ENCODE data around the gene ZNF79. TPM values are rescaled to one million over a fixed set of nuclear protein-coding genes. Genes with fewer than 3 reads are reported as not detected.

The ZNF79 gene
- total RNA-seq, 1 experiment from 2014 or later: 9.0 TPM

- TF ChIP-seq AFF4 (CRISPR knock-in tag; IDR thresholded peaks at IDR 0.05; ENCODE audit: borderline replicate concordance) (no peak), EMX1 (CRISPR knock-in tag; IDR thresholded peaks at IDR 0.05) (no peak), ZNF219 (CRISPR knock-in tag; IDR thresholded peaks at IDR 0.05; ENCODE audit: borderline replicate concordance) (no peak), CREM (CRISPR knock-in tag; IDR thresholded peaks at IDR 0.05) (no peak), ZBTB21 (CRISPR knock-in tag; IDR thresholded peaks at IDR 0.05; ENCODE audit: borderline replicate concordance) (no peak), SOX15 (CRISPR knock-in tag; IDR thresholded peaks at IDR 0.05) (no peak), FOXJ3 (CRISPR knock-in tag; IDR thresholded peaks at IDR 0.05; ENCODE audit: borderline replicate concordance) (no peak), OVOL2 (CRISPR knock-in tag; IDR thresholded peaks at IDR 0.05; ENCODE audit: borderline replicate concordance) (no peak), ZNF317 (CRISPR knock-in tag; IDR thresholded peaks at IDR 0.05; ENCODE audit: borderline replicate concordance, low read depth) (no peak)
Measured at GRCh38 chr9:127437497-127438264, 13.5 kb downstream of the ZNF79 start (continued).

- Mint-ChIP-seq H3K4me1 (no peaks in the 10 kb centered on the region), H3K27ac (no peak overlapping the region), H3K9me3 (no peaks in the 10 kb centered on the region), H3K27me3 (ENCODE audit: low read depth) (no peaks in the 10 kb centered on the region), H3K4me3 (no peak overlapping the region), H3K36me3 (peaks cover 86% of the 10 kb centered on the region)
- no peak for ATAC-seq
- no peak for DNase-seq (ENCODE audit: low spot score)
- ChIA-PET CTCF (no interaction called here), POLR2A (interaction anchor here (0.6 kb wide), 1 partner anchor 540 kb away, joined by 3 read pairs; no protein-coding TSS in a partner anchor)
- TF ChIP-seq CTCF (IDR thresholded peaks at IDR 0.05) (no peak), PRRX2 (CRISPR knock-in tag; IDR thresholded peaks at IDR 0.05) (no peak)
Measured at GRCh38 chr9:127438394-127438793, 14.2 kb downstream of the ZNF79 start.

GRCh38 chr9:127444283-127444920 lies 20.2 kb downstream of the ZNF79 start:
- H3K27ac Mint-ChIP-seq: peak overlapping the region; percentile 51
- TF ChIP-seq ETV6 (CRISPR knock-in tag; IDR thresholded peaks at IDR 0.05) (no peak), PRRX2 (CRISPR knock-in tag; IDR thresholded peaks at IDR 0.05) (peak; percentile 86), NFATC4 (CRISPR knock-in tag; IDR thresholded peaks at IDR 0.05) (peak; percentile 69; the same call in 1 of the 2 replicates), ZNF671 (CRISPR knock-in tag; IDR thresholded peaks at IDR 0.05) (peak; percentile 85), ZNF416 (CRISPR knock-in tag; IDR thresholded peaks at IDR 0.05) (peak; percentile 73; the same call in 1 of the 2 replicates)
- peaks cover 91% of the 10 kb centered on the region for H3K36me3 Mint-ChIP-seq
- ChIA-PET CTCF (interaction anchor here (1.3 to 1.5 kb wide), 3 partner anchors 11 to 83 kb away, joined by 3 read pairs; no protein-coding TSS in a partner anchor), POLR2A (interaction anchor here (0.6 to 1.4 kb wide), 3 partner anchors 21 to 148 kb away, joined by 3 to 5 read pairs (median 3); partner anchors contain the start of genes SLC2A8 and ZNF79)
- H3K9me3 Mint-ChIP-seq: no peaks in the 10 kb centered on the region
- H3K27me3 Mint-ChIP-seq (ENCODE audit: low read depth): no peaks in the 10 kb centered on the region
- H3K4me3 Mint-ChIP-seq: no peak overlapping the region
- DNase-seq (ENCODE audit: low spot score): no peak
- ATAC-seq: peak; percentile 8
- H3K4me1 Mint-ChIP-seq: peaks cover 20% of the 10 kb centered on the region
